ENCODE results near the gene HMGA1. TPM values are rescaled to one million over a fixed set of nuclear protein-coding genes. Genes with fewer than 3 reads are reported as not detected.
A peak's percentile ranks its signal among the peaks of the same experiment; 100 is the strongest.

Gene HMGA1
- total RNA-seq, 1 experiment from 2014 or later: 2,446 TPM

GRCh38 chr6:34236443-34237315 lies at the start of gene HMGA1 (continued):
- TF ChIP-seq AFF4 (CRISPR knock-in tag; IDR thresholded peaks at IDR 0.05; ENCODE audit: borderline replicate concordance): peak; percentile 89; the same call in 1 of the 2 replicates
- peak; percentile 70; the same call in 1 of the 2 replicates for TF ChIP-seq FOXP1 (CRISPR knock-in tag; IDR thresholded peaks at IDR 0.05; ENCODE audit: borderline replicate concordance)
- no peak for TF ChIP-seq ZNF396 (CRISPR knock-in tag; IDR thresholded peaks at IDR 0.05; ENCODE audit: borderline replicate concordance)
- TF ChIP-seq JAZF1 (CRISPR knock-in tag; IDR thresholded peaks at IDR 0.05): no peak
- TF ChIP-seq, protein P1, sequence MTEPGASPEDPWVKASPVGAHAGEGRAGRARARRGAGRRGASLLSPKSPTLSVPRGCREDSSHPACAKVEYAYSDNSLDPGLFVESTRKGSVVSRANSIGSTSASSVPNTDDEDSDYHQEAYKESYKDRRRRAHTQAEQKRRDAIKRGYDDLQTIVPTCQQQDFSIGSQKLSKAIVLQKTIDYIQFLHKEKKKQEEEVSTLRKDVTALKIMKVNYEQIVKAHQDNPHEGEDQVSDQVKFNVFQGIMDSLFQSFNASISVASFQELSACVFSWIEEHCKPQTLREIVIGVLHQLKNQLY (CRISPR knock-in tag; IDR thresholded peaks at IDR 0.05): peak; percentile 29; the same call in 1 of the 2 replicates
- TF ChIP-seq PRRX2 (CRISPR knock-in tag; IDR thresholded peaks at IDR 0.05): 0 out of 2 replicates have a peak, but pooled peaks have one; percentile 37
- TF ChIP-seq SP1 (CRISPR knock-in tag; conservative IDR thresholded peaks at IDR 0.05): peak; percentile 87
- TF ChIP-seq USF1 (CRISPR knock-in tag; IDR thresholded peaks at IDR 0.05): peak; percentile 32; the same call in 1 of the 2 replicates
- no peak for TF ChIP-seq GTF2I (CRISPR knock-in tag; conservative IDR thresholded peaks at IDR 0.05)
- TF ChIP-seq PREB (CRISPR knock-in tag; IDR thresholded peaks at IDR 0.05; ENCODE audit: borderline replicate concordance): no peak
- no peak for TF ChIP-seq ATF1 (CRISPR knock-in tag; IDR thresholded peaks at IDR 0.05)
- TF ChIP-seq, protein P2, sequence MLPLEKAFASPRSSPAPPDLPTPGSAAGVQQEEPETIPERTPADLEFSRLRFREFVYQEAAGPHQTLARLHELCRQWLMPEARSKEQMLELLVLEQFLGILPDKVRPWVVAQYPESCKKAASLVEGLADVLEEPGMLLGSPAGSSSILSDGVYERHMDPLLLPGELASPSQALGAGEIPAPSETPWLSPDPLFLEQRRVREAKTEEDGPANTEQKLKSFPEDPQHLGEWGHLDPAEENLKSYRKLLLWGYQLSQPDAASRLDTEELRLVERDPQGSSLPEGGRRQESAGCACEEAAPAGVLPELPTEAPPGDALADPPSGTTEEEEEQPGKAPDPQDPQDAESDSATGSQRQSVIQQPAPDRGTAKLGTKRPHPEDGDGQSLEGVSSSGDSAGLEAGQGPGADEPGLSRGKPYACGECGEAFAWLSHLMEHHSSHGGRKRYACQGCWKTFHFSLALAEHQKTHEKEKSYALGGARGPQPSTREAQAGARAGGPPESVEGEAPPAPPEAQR (CRISPR knock-in tag; IDR thresholded peaks at IDR 0.05): no peak
- TF ChIP-seq, protein P3, sequence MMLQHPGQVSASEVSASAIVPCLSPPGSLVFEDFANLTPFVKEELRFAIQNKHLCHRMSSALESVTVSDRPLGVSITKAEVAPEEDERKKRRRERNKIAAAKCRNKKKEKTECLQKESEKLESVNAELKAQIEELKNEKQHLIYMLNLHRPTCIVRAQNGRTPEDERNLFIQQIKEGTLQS (CRISPR knock-in tag; conservative IDR thresholded peaks at IDR 0.05): no peak
- TF ChIP-seq FOXJ3 (CRISPR knock-in tag; IDR thresholded peaks at IDR 0.05; ENCODE audit: borderline replicate concordance): no peak
- TF ChIP-seq, protein P4, sequence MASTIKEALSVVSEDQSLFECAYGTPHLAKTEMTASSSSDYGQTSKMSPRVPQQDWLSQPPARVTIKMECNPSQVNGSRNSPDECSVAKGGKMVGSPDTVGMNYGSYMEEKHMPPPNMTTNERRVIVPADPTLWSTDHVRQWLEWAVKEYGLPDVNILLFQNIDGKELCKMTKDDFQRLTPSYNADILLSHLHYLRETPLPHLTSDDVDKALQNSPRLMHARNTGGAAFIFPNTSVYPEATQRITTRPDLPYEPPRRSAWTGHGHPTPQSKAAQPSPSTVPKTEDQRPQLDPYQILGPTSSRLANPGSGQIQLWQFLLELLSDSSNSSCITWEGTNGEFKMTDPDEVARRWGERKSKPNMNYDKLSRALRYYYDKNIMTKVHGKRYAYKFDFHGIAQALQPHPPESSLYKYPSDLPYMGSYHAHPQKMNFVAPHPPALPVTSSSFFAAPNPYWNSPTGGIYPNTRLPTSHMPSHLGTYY (CRISPR knock-in tag; IDR thresholded peaks at IDR 0.05): no peak
- no peak for TF ChIP-seq ELF4 (CRISPR knock-in tag; IDR thresholded peaks at IDR 0.05; ENCODE audit: low read depth)
- TF ChIP-seq NFYB (CRISPR knock-in tag; conservative IDR thresholded peaks at IDR 0.05; ENCODE audit: low read depth): no peak
- TF ChIP-seq ZNF317 (CRISPR knock-in tag; IDR thresholded peaks at IDR 0.05; ENCODE audit: borderline replicate concordance, low read depth): 0 out of 2 replicates have a peak, but pooled peaks have one; percentile 17
- no peak for TF ChIP-seq NFE2L1 (CRISPR knock-in tag; IDR thresholded peaks at IDR 0.05)
- 0 out of 2 replicates have a peak, but pooled peaks have one; percentile 41 for TF ChIP-seq USF2 (CRISPR knock-in tag; IDR thresholded peaks at IDR 0.05)
- TF ChIP-seq ZBTB21 (CRISPR knock-in tag; IDR thresholded peaks at IDR 0.05; ENCODE audit: borderline replicate concordance): no peak
- no peak for TF ChIP-seq CBFB (CRISPR knock-in tag; IDR thresholded peaks at IDR 0.05; ENCODE audit: low read depth)
- 0 out of 2 replicates have a peak, but pooled peaks have one; percentile 17 for TF ChIP-seq RELA (CRISPR knock-in tag; IDR thresholded peaks at IDR 0.05; ENCODE audit: borderline replicate concordance)
- TF ChIP-seq ZNF138 (CRISPR knock-in tag; conservative IDR thresholded peaks at IDR 0.05): no peak
- TF ChIP-seq SMAD4 (CRISPR knock-in tag; IDR thresholded peaks at IDR 0.05): no peak
- TF ChIP-seq TEAD1 (CRISPR knock-in tag; IDR thresholded peaks at IDR 0.05): 0 out of 2 replicates have a peak, but pooled peaks have one; percentile 45
- no peak; the same call in 1 of the 2 replicates for TF ChIP-seq EMX1 (CRISPR knock-in tag; IDR thresholded peaks at IDR 0.05)

Data from WTC11 (cell line).